ENCODE measurements around the gene C16orf82. TPM values are rescaled to one million over a fixed set of nuclear protein-coding genes. Genes with fewer than 3 reads are reported as not detected.

C16orf82 gene
- total and polyA plus RNA-seq, 2 of the 8 experiments (the other 6 are each of a cell fraction or from before 2014, with no cell fraction given): not detected

DNA sequence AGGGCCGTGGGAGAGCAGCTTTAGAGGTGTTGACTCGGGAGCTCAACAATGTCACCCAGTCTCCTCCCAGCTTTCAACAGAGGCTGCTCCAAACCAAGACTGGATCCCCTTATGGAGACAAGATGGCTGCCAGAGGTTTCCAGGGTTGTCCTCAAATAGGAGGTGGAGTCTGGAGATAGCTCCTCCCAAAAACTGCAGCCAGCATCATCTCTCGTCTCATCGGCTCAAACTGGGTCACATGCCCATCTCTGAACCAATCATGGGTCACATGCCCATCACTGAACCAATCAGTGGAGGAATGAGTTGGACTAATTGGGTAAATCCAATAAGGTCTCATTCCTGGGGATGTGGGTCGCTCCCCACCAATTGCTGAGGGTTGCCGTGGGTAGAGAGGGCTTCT lies 41.1 kb upstream of the C16orf82 start (continued):
- TF ChIP-seq CHD7 (IDR thresholded peaks at IDR 0.05; ENCODE audit: insufficient replicate concordance, low read length): no peak
- TF ChIP-seq GABPA (IDR thresholded peaks at IDR 0.05; ENCODE audit: borderline replicate concordance, insufficient read depth, low read length): no peak
- no peak for TF ChIP-seq JUND (IDR thresholded peaks at IDR 0.05; ENCODE audit: low read length)
- no peak for TF ChIP-seq ASH2L (IDR thresholded peaks at IDR 0.05; ENCODE audit: low read length)
- TF ChIP-seq SP4 (IDR thresholded peaks at IDR 0.05; ENCODE audit: low read length): no peak
- no peak for TF ChIP-seq KDM4A (IDR thresholded peaks at IDR 0.05; ENCODE audit: low read depth, low read length, severe bottlenecking)
- no peak for TF ChIP-seq EP300 (IDR thresholded peaks at IDR 0.05; ENCODE audit: borderline replicate concordance in 1 of 2, low read depth in 2 of 2, low read length in 2 of 2)
- peak; percentile 23; the same call in 1 of the 2 replicates for TF ChIP-seq USF2 (IDR thresholded peaks at IDR 0.05; ENCODE audit: low read length)
- no peak for TF ChIP-seq MAX (IDR thresholded peaks at IDR 0.05)
- no peak for TF ChIP-seq TEAD4 (IDR thresholded peaks at IDR 0.05; ENCODE audit: low read depth, low read length)
- TF ChIP-seq YY1 (IDR thresholded peaks at IDR 0.05; ENCODE audit: low read depth, low read length): 0 out of 2 replicates have a peak, but pooled peaks have one; percentile 8
